Measurements from ENCODE around the gene NR6A1. TPM values are rescaled to one million over a fixed set of nuclear protein-coding genes. Genes with fewer than 3 reads are reported as not detected.

The NR6A1 gene
- total RNA-seq, 1 donor from 2014 or later = 6.0 TPM

GRCh38 chr9:124658165-124659017, 112.7 kb downstream of the NR6A1 start:
- DNase-seq (ENCODE audit: low read depth) = peak; percentile 96

GRCh38 chr9:124657516-124657915, 113.6 kb downstream of the NR6A1 start:
- no peak for DNase-seq (ENCODE audit: low read depth)

GRCh38 chr9:124654431-124654830, 116.7 kb downstream of the NR6A1 start:
- DNase-seq (ENCODE audit: low read depth) = no peak

GRCh38 chr9:124652615-124653393, 118.3 kb downstream of the NR6A1 start:
- peak; percentile 97 for DNase-seq (ENCODE audit: low read depth)

GRCh38 chr9:124652203-124652602, 118.9 kb downstream of the NR6A1 start:
- no peak for DNase-seq (ENCODE audit: low read depth)

GRCh38 chr9:124645274-124645673, 125.8 kb downstream of the NR6A1 start:
- no peak for DNase-seq (ENCODE audit: low read depth)

- no peak for DNase-seq (ENCODE audit: low read depth)
These were observed 131.5 kb downstream of the NR6A1 start for GRCh38 chr9:124639637-124640036.

GRCh38 chr9:124635285-124635684, 135.8 kb downstream of the NR6A1 start:
- no peak for DNase-seq (ENCODE audit: low read depth)

GRCh38 chr9:124632077-124632621, 139.0 kb downstream of the NR6A1 start:
- DNase-seq (ENCODE audit: low read depth) = no peak

- DNase-seq (ENCODE audit: low read depth) = no peak
These were observed 139.8 kb downstream of the NR6A1 start for GRCh38 chr9:124631326-124631725.

GRCh38 chr9:124629600-124629999, 141.5 kb downstream of the NR6A1 start:
- DNase-seq (ENCODE audit: low read depth) = peak; percentile 52

GRCh38 chr9:124628741-124629140, 142.4 kb downstream of the NR6A1 start:
- no peak for DNase-seq (ENCODE audit: low read depth)

- DNase-seq (ENCODE audit: low read depth) = no peak
These were observed 144.8 kb downstream of the NR6A1 start for GRCh38 chr9:124626276-124626675.

GRCh38 chr9:124625087-124625486, 146.0 kb downstream of the NR6A1 start:
- DNase-seq (ENCODE audit: low read depth) = no peak

- DNase-seq (ENCODE audit: low read depth) = no peak
These were observed 146.4 kb downstream of the NR6A1 start for GRCh38 chr9:124624735-124624992.

GRCh38 chr9:124623966-124624734, 147.0 kb downstream of the NR6A1 start:
- DNase-seq (ENCODE audit: low read depth) = peak; percentile 80

- DNase-seq (ENCODE audit: low read depth) = no peak
These were observed 148.2 kb downstream of the NR6A1 start for GRCh38 chr9:124622882-124623281.

GRCh38 chr9:124621371-124622328, 149.5 kb downstream of the NR6A1 start:
- DNase-seq (ENCODE audit: low read depth) = peak; percentile 95

GRCh38 chr9:124618476-124618875, 152.6 kb downstream of the NR6A1 start:
- peak; percentile 95 for DNase-seq (ENCODE audit: low read depth)

- DNase-seq (ENCODE audit: low read depth) = peak; percentile 69
These were observed 153.5 kb downstream of the NR6A1 start for GRCh38 chr9:124617477-124618141.
